ENCODE data around the gene MAP3K15.

The MAP3K15 gene

DNA sequence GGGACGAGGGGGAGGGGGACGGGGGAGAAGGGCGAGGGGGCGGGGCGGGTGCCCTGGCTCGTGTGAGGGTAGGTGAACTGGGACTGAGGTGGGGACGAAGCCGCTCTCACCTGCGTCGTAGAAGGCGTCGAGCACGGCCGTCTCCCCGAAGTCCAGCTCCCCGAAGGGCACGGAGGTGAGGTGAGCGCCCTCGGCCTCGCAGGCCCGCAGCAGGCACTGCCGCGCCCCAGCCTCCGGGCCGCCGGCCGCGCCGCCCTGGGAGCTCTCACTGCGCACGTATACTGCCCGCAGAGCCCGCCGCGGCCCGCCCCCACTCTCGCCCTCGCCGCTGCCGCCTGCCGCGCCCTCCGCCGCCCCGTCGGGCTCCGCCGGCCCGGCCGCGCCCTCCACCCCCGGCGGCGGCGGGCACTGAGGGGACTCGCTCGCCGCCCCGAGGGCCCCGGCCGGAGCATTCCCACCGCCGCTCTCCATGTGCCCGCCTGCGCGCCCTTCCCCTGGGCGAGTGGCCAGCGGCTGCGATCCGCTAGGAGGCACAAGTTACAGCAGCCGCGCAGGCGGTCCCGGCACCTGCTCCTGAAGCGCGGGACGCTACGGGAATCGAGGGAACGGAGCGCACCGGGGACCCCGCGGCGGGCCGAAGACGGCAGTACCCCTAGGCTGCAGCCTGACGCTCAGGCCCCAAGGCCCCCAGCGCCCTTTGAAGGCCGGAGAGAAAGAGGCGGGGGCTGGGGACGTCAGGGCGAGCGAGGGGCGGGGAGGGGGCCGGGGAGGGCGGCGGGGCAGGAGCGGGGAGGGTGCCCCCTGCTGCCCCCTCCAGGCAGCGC is at the start of gene MAP3K15:
TSS of gene MAP3K15 (minus strand) at position 718 of the 824 bp plus-strand sequence. CDS start at position 471, 247 bp downstream.
- Histone ChIP-seq H3K36me3 (ENCODE audit: control insufficient read depth, insufficient read depth, low read length) (no peaks in the 10 kb centered on the region), H3K27me3 (replicated peaks; ENCODE audit: control insufficient read depth, insufficient read depth, low read length) (no peaks in the 10 kb centered on the region), H3K4me3 (replicated peaks; ENCODE audit: low read depth, low read length) (peak within 1 kb of the TSS; percentile 30)
- TF ChIP-seq, protein P1, sequence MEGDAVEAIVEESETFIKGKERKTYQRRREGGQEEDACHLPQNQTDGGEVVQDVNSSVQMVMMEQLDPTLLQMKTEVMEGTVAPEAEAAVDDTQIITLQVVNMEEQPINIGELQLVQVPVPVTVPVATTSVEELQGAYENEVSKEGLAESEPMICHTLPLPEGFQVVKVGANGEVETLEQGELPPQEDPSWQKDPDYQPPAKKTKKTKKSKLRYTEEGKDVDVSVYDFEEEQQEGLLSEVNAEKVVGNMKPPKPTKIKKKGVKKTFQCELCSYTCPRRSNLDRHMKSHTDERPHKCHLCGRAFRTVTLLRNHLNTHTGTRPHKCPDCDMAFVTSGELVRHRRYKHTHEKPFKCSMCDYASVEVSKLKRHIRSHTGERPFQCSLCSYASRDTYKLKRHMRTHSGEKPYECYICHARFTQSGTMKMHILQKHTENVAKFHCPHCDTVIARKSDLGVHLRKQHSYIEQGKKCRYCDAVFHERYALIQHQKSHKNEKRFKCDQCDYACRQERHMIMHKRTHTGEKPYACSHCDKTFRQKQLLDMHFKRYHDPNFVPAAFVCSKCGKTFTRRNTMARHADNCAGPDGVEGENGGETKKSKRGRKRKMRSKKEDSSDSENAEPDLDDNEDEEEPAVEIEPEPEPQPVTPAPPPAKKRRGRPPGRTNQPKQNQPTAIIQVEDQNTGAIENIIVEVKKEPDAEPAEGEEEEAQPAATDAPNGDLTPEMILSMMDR (IDR thresholded peaks at IDR 0.05; ENCODE audit: insufficient read depth, low read length, poor library complexity, severe bottlenecking) = no peak
- peak; percentile 18 for DNase-seq (ENCODE audit: extremely low read depth, insufficient read length)

GRCh38 chrX:19564606-19565005 is 49.3 kb upstream of the MAP3K15 start:
- no peak overlapping the region for H3K4me3 ChIP-seq (replicated peaks; ENCODE audit: low read depth, low read length)
- no peak for DNase-seq (ENCODE audit: extremely low read depth, insufficient read length)

GRCh38 chrX:19563746-19564145 is 48.4 kb upstream of the MAP3K15 start:
- Histone ChIP-seq H3K27me3 (replicated peaks; ENCODE audit: control insufficient read depth, insufficient read depth, low read length) (no peaks in the 10 kb centered on the region), H3K4me3 (replicated peaks; ENCODE audit: low read depth, low read length) (no peak overlapping the region), H3K36me3 (ENCODE audit: control insufficient read depth, insufficient read depth, low read length) (0 out of 2 replicates have a peak, but pooled peaks cover 2% of the 10 kb centered on the region)
- TF ChIP-seq, protein P1 (IDR thresholded peaks at IDR 0.05; ENCODE audit: insufficient read depth, low read length, poor library complexity, severe bottlenecking) = no peak
- no peak for DNase-seq (ENCODE audit: extremely low read depth, insufficient read length)

More at GRCh38 chrX:19564606-19565005, 49.3 kb upstream of the MAP3K15 start:
- Histone ChIP-seq H3K27me3 (replicated peaks; ENCODE audit: control insufficient read depth, insufficient read depth, low read length) (no peaks in the 10 kb centered on the region), H3K36me3 (ENCODE audit: control insufficient read depth, insufficient read depth, low read length) (peaks cover 4% of the 10 kb centered on the region; the same call in 1 of the 2 replicates)
- TF ChIP-seq, protein P1 (IDR thresholded peaks at IDR 0.05; ENCODE audit: insufficient read depth, low read length, poor library complexity, severe bottlenecking) = no peak

- Histone ChIP-seq H3K4me3 (replicated peaks; ENCODE audit: low read depth, low read length) (no peak overlapping the region), H3K27me3 (replicated peaks; ENCODE audit: control insufficient read depth, insufficient read depth, low read length) (no peaks in the 10 kb centered on the region), H3K36me3 (ENCODE audit: control insufficient read depth, insufficient read depth, low read length) (0 out of 2 replicates have a peak, but pooled peaks cover 2% of the 10 kb centered on the region)
- TF ChIP-seq, protein P1 (IDR thresholded peaks at IDR 0.05; ENCODE audit: insufficient read depth, low read length, poor library complexity, severe bottlenecking) = no peak
- peak; percentile 62 for DNase-seq (ENCODE audit: extremely low read depth, insufficient read length)
These were observed 48.0 kb upstream of the MAP3K15 start for GRCh38 chrX:19563327-19563726.

GRCh38 chrX:19560611-19561010 is 45.3 kb upstream of the MAP3K15 start:
- 0 out of 2 replicates have a peak, but pooled peaks cover 2% of the 10 kb centered on the region for H3K36me3 ChIP-seq (ENCODE audit: control insufficient read depth, insufficient read depth, low read length)
- no peak for DNase-seq (ENCODE audit: extremely low read depth, insufficient read length)
- no peaks in the 10 kb centered on the region for H3K27me3 ChIP-seq (replicated peaks; ENCODE audit: control insufficient read depth, insufficient read depth, low read length)
- TF ChIP-seq, protein P1 (IDR thresholded peaks at IDR 0.05; ENCODE audit: insufficient read depth, low read length, poor library complexity, severe bottlenecking) = no peak
- H3K4me3 ChIP-seq (replicated peaks; ENCODE audit: low read depth, low read length) = no peak overlapping the region

All from GM06990 (cell line).